Breast epithelium (tissue), 4 donors: ENCODE measurements around the gene LINGO1. TPM values are rescaled to one million over a fixed set of nuclear protein-coding genes. Genes with fewer than 3 reads are reported as not detected.

Experiments
- DNase-seq, 2 donors: peaks; one replicate each; pipeline ENCODE4 v3.0.0-alpha.2; 2019; ENCODE audit warnings: low spot score in 2 of 2
- H3K27ac ChIP-seq, 2 donors: fragments of 200-600 bp; sonication (generic) in 1 of 2; one replicate each; pipeline ENCODE4 v1.5.1; 2016 to 2019; ENCODE audit warnings: mild to moderate bottlenecking in 1 of 2
- H3K27me3 ChIP-seq, 2 donors: fragments of 200-600 bp; sonication (generic) in 1 of 2; one replicate each; pipeline versions ENCODE4 v1.5.1 to v1.6.0; 2017 to 2019; ENCODE audit warnings: control low read depth in 1 of 2, mild to moderate bottlenecking in 1 of 2
- H3K36me3 ChIP-seq: fragments of 200-600 bp; one replicate; pipeline ENCODE4 v1.5.1; 2019
- H3K4me1 ChIP-seq, 2 donors: fragments of 200-600 bp; sonication (generic); one replicate each; pipeline ENCODE4 v1.5.1; 2016 to 2019; ENCODE audit warnings: control low read depth in 1 of 2
- H3K4me3 ChIP-seq, 3 donors: fragments of 200-600 bp; sonication (generic); 1 replicate in 2 of 3; 2 replicates in 1 of 3; pipeline ENCODE4 v1.5.1; 2016 to 2019; ENCODE audit warnings: mild to moderate bottlenecking in 3 of 3, moderate library complexity in 2 of 3
- H3K9me3 ChIP-seq, 2 donors: fragments of 200-600 bp; sonication (generic) in 1 of 2; one replicate each; pipeline ENCODE4 v1.5.1; 2016 to 2019; ENCODE audit warnings: control low read depth in 1 of 2
- POLR2A ChIP-seq: fragments of 450-650 bp; IDR thresholded peaks from one replicate; pipeline ENCODE4 v1.6.1; 2016; ENCODE audit warnings: antibody characterized with exemption, mild to moderate bottlenecking, moderate library complexity
- POLR2AphosphoS5 ChIP-seq, 3 donors: sonication (generic); formaldehyde crosslinking; IDR thresholded peaks; one replicate each; pipeline ENCODE4 v1.6.1; 2017; ENCODE audit warnings: antibody characterized with exemption in 3 of 3
- intact Hi-C: fragments of 100-400 bp; cut with DNase I; formaldehyde crosslinking; loops from one replicate; pipeline ENCODE4 v1.15.1; 2023; ENCODE audit warnings: low total_unique reads
- total RNA-seq, 3 donors: library from RNA; depleted of rRNA; stranded (reverse); fragments of >200 nt; gene quantifications; one replicate each; pipeline ENCODE4 v1.1.0, GENCODE V29; 2016
- TF ChIP-seq, protein P1 (sequence below), 3 donors: fragments of 450-650 bp; IDR thresholded peaks; one replicate each; pipeline ENCODE4 v1.5.1; 2016 to 2017; ENCODE audit warnings: antibody characterized with exemption in 3 of 3, mild to moderate bottlenecking in 3 of 3, moderate library complexity in 3 of 3

LINGO1 gene
- total RNA-seq, 3 donors from 2014 or later: 1.2 to 1.6 TPM; not detected in 1

DNA sequence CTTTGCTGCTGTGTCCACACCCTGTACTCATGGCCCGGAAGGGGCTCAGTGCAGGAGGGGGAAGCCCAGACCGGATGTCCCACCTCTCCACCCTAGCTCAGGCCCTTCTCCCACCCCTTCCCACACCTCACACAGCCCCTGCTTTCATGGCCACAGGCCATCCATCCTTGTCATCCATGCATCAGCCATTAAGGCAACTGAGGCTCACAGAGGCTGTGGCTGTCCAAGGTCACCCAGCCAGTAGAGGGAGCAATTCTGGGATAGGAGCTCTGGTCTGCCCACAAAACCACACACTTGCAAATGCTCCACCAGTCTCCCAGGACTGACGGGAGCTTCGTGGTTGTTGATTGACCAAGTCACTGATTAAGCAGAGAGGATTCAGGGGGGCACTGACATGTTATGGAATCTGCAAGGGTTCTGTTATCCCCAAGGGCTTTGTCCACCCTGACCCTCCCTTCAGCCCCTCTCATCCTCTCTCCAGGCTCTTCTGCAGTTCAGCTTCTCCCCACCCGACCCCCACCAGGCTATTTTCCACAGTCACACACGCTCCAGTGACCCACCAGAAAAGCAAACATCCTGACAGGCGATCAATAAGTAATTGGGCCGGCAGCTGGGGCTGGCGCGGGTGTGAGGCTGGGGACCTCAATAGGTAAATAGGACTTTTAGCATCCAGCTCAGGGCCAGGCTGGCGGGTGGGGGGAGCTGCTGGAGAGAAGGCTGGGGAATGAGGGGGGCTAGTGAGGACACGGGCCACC lies 15.1 kb downstream of the LINGO1 start:
- Histone ChIP-seq H3K4me1 (no peaks in the 10 kb centered on the region), H3K4me3 (no peak overlapping the region), H3K27me3 (no peaks in the 10 kb centered on the region), H3K36me3 (no peaks in the 10 kb centered on the region), H3K9me3 (no peaks in the 10 kb centered on the region), H3K27ac (no peak overlapping the region)
- no peak for DNase-seq
- TF ChIP-seq POLR2AphosphoS5 (IDR thresholded peaks at IDR 0.05): no peak
- TF ChIP-seq, protein P1, sequence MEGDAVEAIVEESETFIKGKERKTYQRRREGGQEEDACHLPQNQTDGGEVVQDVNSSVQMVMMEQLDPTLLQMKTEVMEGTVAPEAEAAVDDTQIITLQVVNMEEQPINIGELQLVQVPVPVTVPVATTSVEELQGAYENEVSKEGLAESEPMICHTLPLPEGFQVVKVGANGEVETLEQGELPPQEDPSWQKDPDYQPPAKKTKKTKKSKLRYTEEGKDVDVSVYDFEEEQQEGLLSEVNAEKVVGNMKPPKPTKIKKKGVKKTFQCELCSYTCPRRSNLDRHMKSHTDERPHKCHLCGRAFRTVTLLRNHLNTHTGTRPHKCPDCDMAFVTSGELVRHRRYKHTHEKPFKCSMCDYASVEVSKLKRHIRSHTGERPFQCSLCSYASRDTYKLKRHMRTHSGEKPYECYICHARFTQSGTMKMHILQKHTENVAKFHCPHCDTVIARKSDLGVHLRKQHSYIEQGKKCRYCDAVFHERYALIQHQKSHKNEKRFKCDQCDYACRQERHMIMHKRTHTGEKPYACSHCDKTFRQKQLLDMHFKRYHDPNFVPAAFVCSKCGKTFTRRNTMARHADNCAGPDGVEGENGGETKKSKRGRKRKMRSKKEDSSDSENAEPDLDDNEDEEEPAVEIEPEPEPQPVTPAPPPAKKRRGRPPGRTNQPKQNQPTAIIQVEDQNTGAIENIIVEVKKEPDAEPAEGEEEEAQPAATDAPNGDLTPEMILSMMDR (IDR thresholded peaks at IDR 0.05): no peak
- no peak for TF ChIP-seq POLR2A
- intact Hi-C loops: no loop called here

DNA sequence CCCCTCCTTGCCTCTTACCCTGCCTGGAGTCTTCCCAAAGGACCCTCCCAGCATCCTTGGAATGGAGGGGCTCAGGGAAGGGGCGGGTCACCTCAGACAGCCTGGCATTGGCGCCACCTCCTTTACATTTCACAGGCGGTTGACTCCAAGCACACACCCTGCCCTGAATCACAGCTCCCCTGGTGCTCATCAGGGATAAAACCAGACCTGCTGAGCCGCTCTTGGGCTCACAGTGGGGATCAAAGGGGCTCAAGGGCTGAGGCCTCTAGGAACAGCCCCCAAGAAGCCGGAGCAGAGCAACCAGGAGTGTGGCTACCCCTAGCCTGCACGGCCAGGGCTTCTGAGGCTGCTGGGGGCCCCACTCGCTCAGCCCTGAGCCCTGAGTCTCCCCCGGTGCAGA lies 16.6 kb downstream of the LINGO1 start:
- no peaks in the 10 kb centered on the region for H3K27me3 ChIP-seq
- DNase-seq: no peak
- H3K4me1 ChIP-seq: no peaks in the 10 kb centered on the region
- H3K36me3 ChIP-seq: no peaks in the 10 kb centered on the region
- H3K27ac ChIP-seq: no peak overlapping the region
- no peaks in the 10 kb centered on the region for H3K9me3 ChIP-seq
- intact Hi-C loops: no loop called here
- no peak for TF ChIP-seq POLR2AphosphoS5 (IDR thresholded peaks at IDR 0.05)
- TF ChIP-seq POLR2A: no peak
- TF ChIP-seq, protein P1 (IDR thresholded peaks at IDR 0.05): no peak
- no peak overlapping the region for H3K4me3 ChIP-seq

DNA sequence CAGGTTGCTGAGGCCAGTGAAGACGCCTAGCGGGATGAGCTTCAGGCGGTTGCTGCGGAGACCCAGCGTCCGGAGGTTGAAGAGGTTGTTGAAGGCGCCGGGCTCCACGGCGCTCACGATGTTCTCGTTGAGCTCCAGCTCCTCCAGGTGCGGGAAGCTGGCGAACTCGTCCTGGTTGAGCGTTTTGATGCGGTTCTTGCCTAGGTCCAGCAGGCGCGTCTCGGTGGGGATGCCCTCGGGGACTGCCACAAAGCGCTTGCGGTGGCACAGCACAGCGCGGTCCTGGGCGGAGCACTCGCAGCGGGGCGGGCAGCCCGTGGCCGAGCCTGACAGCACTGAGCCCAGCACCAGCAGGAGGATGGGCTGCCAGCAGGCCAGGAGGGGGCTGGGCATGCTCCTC lies 17.2 kb downstream of the LINGO1 start:
- Histone ChIP-seq H3K36me3 (no peaks in the 10 kb centered on the region), H3K27ac (no peak overlapping the region), H3K9me3 (no peaks in the 10 kb centered on the region), H3K4me3 (no peak overlapping the region), H3K4me1 (no peaks in the 10 kb centered on the region), H3K27me3 (no peaks in the 10 kb centered on the region)
- intact Hi-C loops: no loop called here
- no peak for DNase-seq
- TF ChIP-seq POLR2AphosphoS5 (IDR thresholded peaks at IDR 0.05): no peak
- no peak for TF ChIP-seq POLR2A
- TF ChIP-seq, protein P1 (IDR thresholded peaks at IDR 0.05): no peak

DNA sequence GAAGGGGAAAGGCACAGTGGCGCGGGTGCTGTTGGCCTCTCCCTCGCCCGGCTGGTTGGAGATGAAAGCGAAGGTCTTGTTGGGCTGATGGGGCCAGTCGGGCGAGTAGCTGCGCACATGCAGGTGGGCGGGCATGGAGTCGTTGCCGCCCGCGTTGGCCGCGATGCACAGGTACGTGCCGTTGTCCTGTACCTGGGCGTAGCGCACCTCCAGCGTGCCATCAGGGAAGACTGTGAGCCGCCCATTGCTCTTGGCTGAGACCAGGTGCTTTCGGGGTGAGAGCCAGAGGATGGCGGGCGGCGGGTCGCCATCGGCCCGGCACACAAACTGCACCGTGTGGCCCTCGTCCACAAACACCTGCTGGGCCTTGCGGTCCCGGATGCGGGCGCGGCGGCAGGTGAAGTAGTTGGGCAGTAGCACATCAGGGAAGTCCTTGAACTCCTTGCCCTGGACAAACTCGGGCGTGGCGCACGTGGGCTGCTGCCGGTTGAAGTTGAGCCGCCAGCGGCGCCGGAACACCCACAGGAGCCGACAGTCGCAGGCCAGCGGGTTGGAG lies 18.4 kb downstream of the LINGO1 start:
- DNase-seq: no peak
- TF ChIP-seq POLR2AphosphoS5 (IDR thresholded peaks at IDR 0.05): no peak
- TF ChIP-seq POLR2A: no peak
- TF ChIP-seq, protein P1 (IDR thresholded peaks at IDR 0.05): no peak
- H3K4me3 ChIP-seq: no peak overlapping the region
- H3K27ac ChIP-seq: no peak overlapping the region
- no peaks in the 10 kb centered on the region for H3K9me3 ChIP-seq
- H3K4me1 ChIP-seq: no peaks in the 10 kb centered on the region
- intact Hi-C loops: no loop called here
- no peaks in the 10 kb centered on the region for H3K27me3 ChIP-seq
- no peaks in the 10 kb centered on the region for H3K36me3 ChIP-seq

DNA sequence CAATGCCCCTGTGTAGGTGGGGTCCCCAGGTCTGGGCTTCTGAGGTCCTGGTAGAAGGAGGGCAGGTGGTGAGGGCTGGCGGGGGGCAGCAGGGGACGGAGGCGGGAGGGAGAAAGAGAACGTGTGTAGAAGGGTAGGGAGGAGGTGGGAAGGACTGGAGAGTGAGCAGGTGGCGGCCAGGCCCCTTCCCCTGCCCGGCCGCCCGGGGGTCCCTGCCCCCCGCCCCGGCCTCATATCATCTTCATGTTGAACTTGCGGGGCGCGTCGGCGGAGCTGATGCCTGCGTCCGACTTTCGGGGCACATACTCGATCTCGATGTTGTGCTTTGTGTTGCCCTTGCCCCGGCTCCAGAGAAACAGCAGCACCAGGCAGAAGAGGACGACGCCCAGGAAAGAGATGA lies 18.9 kb downstream of the LINGO1 start:
- DNase-seq: no peak
- Histone ChIP-seq H3K27ac (no peak overlapping the region), H3K4me3 (no peak overlapping the region), H3K4me1 (no peaks in the 10 kb centered on the region), H3K27me3 (no peaks in the 10 kb centered on the region), H3K36me3 (no peaks in the 10 kb centered on the region), H3K9me3 (no peaks in the 10 kb centered on the region)
- intact Hi-C loops: no loop called here
- TF ChIP-seq, protein P1 (IDR thresholded peaks at IDR 0.05): no peak
- no peak for TF ChIP-seq POLR2A
- no peak for TF ChIP-seq POLR2AphosphoS5 (IDR thresholded peaks at IDR 0.05)
